K562 (cell line): ENCODE data around the gene SLC5A3. TPM values are rescaled to one million over a fixed set of nuclear protein-coding genes. Genes with fewer than 3 reads are reported as not detected.

Source experiments
- BRD4 ChIP-seq: fragments of 200-600 bp; sonication (generic); IDR thresholded peaks from 2 replicates; pipeline ENCODE4 v1.6.1; 2017; ENCODE audit warnings: inconsistent platforms
- CHD1 ChIP-seq: fragments of 200-600 bp; sonication (generic); IDR thresholded peaks from one replicate; pipeline ENCODE4 v1.6.1; 2012; ENCODE audit warnings: mild to moderate bottlenecking, moderate library complexity, low read length, inconsistent platforms
- ETV6 ChIP-seq, 3 experiments: fragments of 150-350 bp in 1 of 3; sonication (generic) in 1 of 3; formaldehyde crosslinking in 1 of 3; IDR thresholded peaks; 2 replicates each; pipeline versions ENCODE4 v1.6.1 to v1.8.0; 2014 to 2022; ENCODE audit warnings: borderline replicate concordance in 2 of 3, low read depth in 2 of 3, antibody characterized with exemption in 1 of 3, low read length in 1 of 3, mild to moderate bottlenecking in 1 of 3, missing genetic modification reagents in 1 of 3
- KAT8 ChIP-seq: fragments of 450-650 bp; IDR thresholded peaks from 2 replicates; pipeline ENCODE4 v1.6.1; 2016; ENCODE audit warnings: low read depth, mild to moderate bottlenecking
- MGA ChIP-seq: fragments of 450-650 bp; IDR thresholded peaks from 2 replicates; pipeline ENCODE4 v1.6.1; 2016; ENCODE audit warnings: mild to moderate bottlenecking, moderate library complexity
- NR3C1 ChIP-seq: sonication (generic); formaldehyde crosslinking; IDR thresholded peaks from 2 replicates; pipeline ENCODE4 v1.8.1; 2022; ENCODE audit warnings: missing genetic modification reagents
- PCBP2 ChIP-seq: fragments of 200-400 bp; formaldehyde crosslinking; IDR thresholded peaks from 2 replicates; pipeline ENCODE4 v1.6.1; 2018; ENCODE audit warnings: low read length, low read depth, mild to moderate bottlenecking, moderate library complexity; ENCODE audit not compliant: poor library complexity, severe bottlenecking
- WHSC1 ChIP-seq: IDR thresholded peaks from one replicate; pipeline ENCODE4 v1.6.1; 2012; ENCODE audit warnings: low read length, control low read depth, inconsistent platforms
- ZBTB17 ChIP-seq: fragments of 450-650 bp; formaldehyde crosslinking; IDR thresholded peaks from 2 replicates; pipeline ENCODE4 v1.4.0; 2020; ENCODE audit warnings: mild to moderate bottlenecking
- ZNF830 ChIP-seq: fragments of 250-450 bp; sonication (Bioruptor Pico); IDR thresholded peaks from 2 replicates; pipeline ENCODE4 v1.5.0; 2021; ENCODE audit warnings: mild to moderate bottlenecking
- polyA plus RNA-seq, 8 experiments: library from polyadenylated mRNA; depleted of rRNA in 4 of 8; stranded (reverse) in 5 of 8; unstranded in 3 of 8; fragments of >200 nt; fragmentation: Nextera tagmentation in 2 of 8; fragmentation: Illumina TruSeq in 1 of 8; extraction: Ambion mirVana in 2 of 8; extraction: Trizol in 1 of 8; gene quantifications; 2 replicates each; pipeline versions ENCODE4 v1.2.1 to v1.2.3, GENCODE V29; 2011 to 2014; ENCODE audit warnings: inconsistent platforms in 1 of 8, missing spikeins in 1 of 8
- total RNA-seq, 7 experiments: library from RNA; depleted of rRNA in 6 of 7; stranded (reverse); fragments of >200 nt in 6 of 7; fragmentation: Illumina TruSeq in 2 of 7; extraction: Trizol in 2 of 7; gene quantifications; 2 replicates each; pipeline versions ENCODE4 v1.2.1 to v1.2.3, GENCODE V29; 2011 to 2021; ENCODE audit warnings: low replicate concordance in 1 of 7
- TF ChIP-seq, protein P1 (sequence below): fragments of 150-350 bp; conservative IDR thresholded peaks from 2 replicates; pipeline ENCODE4 v1.6.1; 2014; ENCODE audit warnings: low read length
- TF ChIP-seq, protein P2 (sequence below): fragments of 450-650 bp; IDR thresholded peaks from one replicate; pipeline ENCODE4 v1.6.1; 2018; ENCODE audit warnings: mild to moderate bottlenecking, moderate library complexity; ENCODE audit not compliant: partially characterized antibody

SLC5A3 gene
- total and polyA plus RNA-seq, 9 of the 15 experiments (the other 6 are each of a cell fraction or from before 2014, with no cell fraction given): 2.9 to 20.6 (median 9.0) TPM

DNA sequence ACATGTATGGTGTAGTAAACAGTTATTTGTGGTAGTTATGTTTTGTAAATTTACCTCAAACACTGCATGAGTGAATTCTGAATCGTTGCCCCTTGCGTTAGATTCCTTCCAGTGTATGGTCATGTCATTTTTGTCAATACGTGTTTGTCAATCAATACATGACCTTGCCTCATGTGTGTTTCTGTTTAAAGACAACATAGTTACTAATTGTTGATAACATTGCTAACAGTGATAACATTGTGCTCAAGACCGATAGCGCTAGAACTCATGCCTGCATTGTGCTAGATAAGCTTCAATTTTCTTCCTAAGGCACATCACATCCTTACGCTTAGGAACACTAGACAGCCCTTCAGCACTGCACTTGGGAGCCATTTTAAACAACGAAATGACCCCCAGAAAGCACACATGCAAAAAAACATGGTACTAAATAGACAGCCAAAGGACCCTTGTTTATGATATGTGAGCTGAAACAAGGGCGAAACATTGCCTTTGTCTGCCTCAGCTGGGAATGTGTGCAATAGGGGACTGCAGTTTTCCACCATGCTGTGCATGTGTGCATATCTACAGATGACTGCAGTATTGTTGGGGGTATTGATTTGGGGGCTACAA lies 37.3 kb downstream of the SLC5A3 start (continued):
- TF ChIP-seq MGA (peak; percentile 52), KAT8 (0 out of 2 replicates have a peak, but pooled peaks have one; percentile 66), BRD4 (no peak), ETV6 (IDR thresholded peaks at IDR 0.05; ENCODE audit: borderline replicate concordance in 1 of 2, low read depth in 2 of 2, low read length in 1 of 2) (peak in 1 of 2 experiments; percentile 70; a peak in 1 of 4 replicates), ETV6 (CRISPR knock-in tag; IDR thresholded peaks at IDR 0.05; ENCODE audit: borderline replicate concordance) (no peak), ZBTB17 (peak; percentile 63; the same call in 1 of the 2 replicates), ZNF830 (CRISPR knock-in tag) (no peak), NR3C1 (no peak), CHD1 (no peak), WHSC1 (peak; percentile 30), PCBP2 (no peak)
- TF ChIP-seq, protein P1, sequence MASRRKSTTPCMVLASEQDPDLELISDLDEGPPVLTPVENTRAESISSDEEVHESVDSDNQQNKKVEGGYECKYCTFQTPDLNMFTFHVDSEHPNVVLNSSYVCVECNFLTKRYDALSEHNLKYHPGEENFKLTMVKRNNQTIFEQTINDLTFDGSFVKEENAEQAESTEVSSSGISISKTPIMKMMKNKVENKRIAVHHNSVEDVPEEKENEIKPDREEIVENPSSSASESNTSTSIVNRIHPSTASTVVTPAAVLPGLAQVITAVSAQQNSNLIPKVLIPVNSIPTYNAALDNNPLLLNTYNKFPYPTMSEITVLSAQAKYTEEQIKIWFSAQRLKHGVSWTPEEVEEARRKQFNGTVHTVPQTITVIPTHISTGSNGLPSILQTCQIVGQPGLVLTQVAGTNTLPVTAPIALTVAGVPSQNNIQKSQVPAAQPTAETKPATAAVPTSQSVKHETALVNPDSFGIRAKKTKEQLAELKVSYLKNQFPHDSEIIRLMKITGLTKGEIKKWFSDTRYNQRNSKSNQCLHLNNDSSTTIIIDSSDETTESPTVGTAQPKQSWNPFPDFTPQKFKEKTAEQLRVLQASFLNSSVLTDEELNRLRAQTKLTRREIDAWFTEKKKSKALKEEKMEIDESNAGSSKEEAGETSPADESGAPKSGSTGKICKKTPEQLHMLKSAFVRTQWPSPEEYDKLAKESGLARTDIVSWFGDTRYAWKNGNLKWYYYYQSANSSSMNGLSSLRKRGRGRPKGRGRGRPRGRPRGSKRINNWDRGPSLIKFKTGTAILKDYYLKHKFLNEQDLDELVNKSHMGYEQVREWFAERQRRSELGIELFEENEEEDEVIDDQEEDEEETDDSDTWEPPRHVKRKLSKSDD: no peak
- TF ChIP-seq, protein P2, sequence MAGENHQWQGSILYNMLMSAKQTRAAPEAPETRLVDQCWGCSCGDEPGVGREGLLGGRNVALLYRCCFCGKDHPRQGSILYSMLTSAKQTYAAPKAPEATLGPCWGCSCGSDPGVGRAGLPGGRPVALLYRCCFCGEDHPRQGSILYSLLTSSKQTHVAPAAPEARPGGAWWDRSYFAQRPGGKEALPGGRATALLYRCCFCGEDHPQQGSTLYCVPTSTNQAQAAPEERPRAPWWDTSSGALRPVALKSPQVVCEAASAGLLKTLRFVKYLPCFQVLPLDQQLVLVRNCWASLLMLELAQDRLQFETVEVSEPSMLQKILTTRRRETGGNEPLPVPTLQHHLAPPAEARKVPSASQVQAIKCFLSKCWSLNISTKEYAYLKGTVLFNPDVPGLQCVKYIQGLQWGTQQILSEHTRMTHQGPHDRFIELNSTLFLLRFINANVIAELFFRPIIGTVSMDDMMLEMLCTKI: no peak
